HG03432 (cell line): ENCODE data around the gene CASD1.

Experiments
- ATAC-seq: cut with Tn5 transposase; IDR thresholded peaks from one replicate; pipeline ENCODE4 v1.9.1; 2021; ENCODE audit warnings: mild to moderate bottlenecking, moderate library complexity; ENCODE audit not compliant: unreplicated experiment

The CASD1 gene

DNA sequence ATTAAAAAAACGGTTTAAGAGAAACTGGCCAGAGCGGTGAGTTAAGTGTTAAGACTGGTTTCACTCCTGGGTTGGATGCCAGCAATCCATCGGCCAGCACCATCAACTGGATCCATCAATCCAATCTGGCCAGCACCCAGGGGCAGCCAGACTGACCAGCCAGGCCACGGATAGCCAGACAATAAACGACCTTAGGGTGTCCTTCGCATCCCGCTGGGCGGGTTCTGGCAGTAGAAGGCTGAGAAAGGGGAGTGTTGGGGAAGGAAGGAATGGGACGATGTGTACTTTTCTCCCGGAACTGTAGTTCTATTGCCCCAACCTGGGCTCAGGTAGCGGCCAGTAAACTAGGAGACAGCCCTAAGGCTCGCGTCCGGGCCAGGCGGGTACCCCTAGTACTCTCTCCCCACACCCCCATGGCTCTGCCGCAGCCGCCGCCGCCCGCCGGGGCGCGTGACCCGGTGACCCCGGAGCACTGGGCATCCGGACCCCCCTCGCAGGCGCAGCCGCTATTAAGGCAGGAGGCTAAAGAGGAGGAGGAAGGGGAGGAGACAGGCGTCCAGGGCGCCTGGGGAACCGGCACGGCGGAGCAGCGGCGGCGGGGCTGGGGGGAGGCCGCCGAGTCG is at the start of gene CASD1:
CASD1 (plus strand) TSS at position 546 of the 623 bp plus-strand sequence. CDS start 276 bp downstream, outside the sequence.
- peak; percentile 70 for ATAC-seq

DNA sequence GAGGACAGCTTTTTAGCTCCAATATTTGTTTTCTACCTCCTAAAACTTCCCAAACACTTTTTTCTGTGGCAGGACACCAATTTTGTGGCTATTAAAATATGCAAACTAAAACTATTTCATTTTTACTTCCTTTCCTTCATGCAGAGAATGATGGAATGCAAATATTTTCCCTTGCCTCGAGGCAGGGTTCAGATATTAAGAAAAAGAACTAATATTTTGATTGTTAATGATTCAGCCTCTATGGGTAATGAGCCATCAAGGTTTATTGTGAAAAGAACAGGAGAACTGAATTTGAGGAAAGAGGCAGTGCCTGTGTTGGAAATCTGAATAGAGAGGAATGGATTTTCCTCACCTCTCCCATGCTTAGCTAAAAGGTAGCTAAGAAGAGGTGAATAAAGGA is 43.1 kb upstream of the CASD1 start:
- ATAC-seq, result no peak

DNA sequence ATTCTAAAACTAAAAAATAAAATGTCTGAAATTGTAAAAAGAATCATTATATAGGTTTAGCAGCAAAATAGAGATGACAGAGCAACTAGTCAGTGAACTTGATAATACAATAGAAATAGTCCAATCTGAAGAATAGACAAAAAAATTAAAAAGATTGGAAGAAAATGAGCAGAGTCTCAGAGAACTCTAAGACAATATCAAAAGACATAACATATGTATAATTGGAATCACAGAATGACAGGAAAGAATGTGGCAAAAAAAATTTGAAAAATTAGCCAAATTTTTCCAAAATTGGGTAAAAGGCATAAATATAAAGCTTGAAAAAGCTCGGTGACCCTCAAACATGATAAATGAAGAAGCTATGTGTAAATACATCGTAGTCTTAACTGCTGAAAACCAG is 38.0 kb upstream of the CASD1 start:
- ATAC-seq, result no peak

DNA sequence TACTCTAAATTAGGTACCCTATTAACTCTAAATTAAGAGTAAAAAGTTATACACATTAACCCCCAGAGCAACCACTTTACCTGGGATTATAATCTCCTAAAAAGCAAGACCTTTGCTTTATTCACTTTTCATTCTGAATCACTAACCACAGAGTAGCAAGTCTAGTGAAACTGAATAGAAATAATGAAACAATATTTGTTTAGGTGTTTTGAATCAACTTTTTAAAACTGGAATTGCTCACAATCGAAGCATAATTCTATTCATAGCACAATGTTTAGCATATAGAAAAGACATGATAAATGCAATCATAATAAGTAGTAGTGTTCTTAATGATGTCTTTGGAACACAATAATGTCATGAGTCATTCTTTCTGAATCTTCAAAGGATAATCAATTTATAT is 37.0 kb upstream of the CASD1 start:
- peak; percentile 44 for ATAC-seq

DNA sequence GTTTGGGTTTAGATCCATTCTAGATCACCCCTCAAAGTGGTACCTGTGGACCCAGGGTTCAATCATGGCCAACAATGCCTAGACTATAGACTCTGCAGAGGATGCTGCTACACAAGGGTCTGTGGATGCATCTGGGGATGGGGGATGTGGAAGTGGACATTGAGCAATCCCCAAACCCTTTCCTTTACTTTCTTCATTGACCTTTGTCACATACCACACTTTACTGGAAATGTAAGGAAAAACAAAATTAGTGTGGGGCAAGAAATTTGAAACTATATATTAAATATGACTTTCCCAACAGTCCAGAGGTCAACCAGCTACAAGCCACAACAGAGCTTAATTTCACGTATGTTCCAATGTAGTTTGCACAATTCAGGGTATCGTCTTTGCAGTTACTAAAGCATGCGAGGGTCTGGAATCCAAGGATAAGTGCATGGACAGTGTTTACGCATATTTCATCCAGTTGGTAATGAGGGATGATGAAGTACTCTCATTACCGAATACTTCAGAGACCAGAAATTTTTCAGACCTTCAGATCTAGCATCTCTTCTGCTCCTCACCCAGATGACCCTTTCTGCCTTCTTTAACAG is 33.3 kb upstream of the CASD1 start:
- no peak for ATAC-seq

DNA sequence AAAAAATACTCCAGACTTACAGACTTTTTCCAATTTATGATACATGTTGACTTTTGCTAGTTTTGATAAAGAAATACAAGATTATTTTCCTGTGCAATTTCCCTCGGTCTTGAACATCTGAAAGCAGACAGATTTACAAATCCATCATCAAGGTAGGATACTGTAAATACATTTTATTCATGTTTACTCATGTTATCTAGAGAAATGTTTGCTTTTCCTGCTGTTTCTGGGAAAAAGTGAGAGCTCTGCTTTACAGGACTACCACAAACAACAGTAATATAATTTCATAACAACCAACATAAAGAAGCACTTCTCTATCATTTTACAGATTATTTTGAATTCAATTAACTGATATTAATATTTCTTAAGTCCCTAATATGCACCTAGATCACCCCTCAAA is 31.7 kb upstream of the CASD1 start:
- ATAC-seq, result no peak

DNA sequence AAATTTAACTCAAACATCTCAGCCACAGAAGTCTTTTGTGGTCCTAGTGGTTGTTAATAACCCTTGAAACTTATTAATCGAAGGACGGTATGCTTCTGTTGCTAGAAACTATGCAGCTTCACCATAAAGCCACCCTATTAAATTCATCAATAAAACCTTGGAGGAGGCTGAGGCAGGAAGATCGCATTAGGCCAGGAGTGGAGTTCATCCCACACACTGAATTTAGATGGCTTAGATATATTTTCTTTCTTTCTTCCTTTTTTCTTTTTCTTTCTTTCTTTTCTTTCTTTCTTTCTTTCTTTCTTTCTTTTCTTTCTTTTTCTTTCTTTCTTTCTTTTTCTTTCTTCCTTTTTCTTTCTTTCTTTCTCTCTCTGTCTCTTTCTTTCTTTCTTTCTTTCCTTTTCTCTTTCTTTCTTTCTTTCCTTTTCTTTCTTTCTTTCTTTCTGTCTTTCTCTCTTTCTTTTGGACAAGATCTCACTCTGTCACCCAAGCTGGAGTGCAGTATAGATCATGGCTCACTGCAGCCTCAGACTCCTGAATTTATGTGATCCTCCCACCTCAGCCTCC is 30.9 kb upstream of the CASD1 start:
- no peak for ATAC-seq

DNA sequence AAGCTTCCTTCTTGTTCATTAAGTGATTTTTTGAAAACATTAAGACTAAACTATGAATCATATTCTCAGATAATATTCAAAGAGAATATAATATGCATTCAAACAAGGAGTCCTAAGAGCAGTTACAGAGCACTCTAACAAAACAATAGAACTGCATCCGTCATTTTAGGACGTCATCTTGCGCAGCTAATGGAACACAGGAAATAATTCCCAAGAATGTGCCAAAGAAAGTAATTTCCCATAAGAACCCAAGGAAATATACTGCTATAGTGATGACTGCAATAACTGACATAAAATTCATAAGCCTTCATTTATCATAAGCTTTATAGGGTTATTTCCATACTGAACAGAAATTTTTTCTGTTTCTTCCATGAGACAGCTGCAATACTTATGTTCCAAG is 28.3 kb upstream of the CASD1 start:
- ATAC-seq, result no peak

DNA sequence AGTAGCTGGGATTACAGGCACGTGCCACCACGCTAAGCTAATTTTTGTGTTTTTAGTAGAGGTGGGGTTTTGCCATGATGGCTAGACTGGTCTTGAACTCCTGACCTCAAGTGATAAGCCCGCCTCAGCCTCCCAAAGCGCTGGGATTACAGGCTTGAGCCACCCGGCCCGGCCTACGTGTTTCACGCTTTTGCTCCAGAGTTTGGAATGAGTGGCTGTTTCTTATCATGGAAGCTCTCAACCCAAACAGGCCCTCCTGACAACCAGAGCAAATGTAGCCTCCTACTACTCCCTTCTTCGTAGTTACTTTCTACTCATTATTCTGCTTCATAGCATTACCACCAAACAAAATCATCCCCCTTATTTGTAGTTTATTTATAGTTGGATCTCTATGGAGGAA is 26.8 kb upstream of the CASD1 start:
- no peak for ATAC-seq

DNA sequence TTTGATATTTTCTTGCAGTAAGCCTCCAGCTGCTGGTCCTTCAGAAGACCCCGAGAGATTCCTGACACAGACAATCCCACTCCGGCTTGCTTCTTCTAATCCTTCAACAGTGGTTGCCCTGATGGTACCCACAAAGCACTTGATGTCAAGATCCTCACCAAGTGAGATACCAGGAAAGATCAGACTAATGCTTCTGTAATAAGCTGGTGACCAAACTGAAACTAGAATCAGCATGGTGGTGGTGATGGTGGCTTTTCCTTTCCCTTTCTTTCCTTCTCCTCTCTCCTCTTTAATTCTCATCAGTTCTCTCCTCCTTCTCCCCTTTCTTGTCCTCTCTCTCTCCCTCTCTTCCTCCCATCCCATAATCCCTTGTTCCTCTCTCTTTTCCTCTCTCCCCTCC is 25.8 kb upstream of the CASD1 start:
- no peak for ATAC-seq

DNA sequence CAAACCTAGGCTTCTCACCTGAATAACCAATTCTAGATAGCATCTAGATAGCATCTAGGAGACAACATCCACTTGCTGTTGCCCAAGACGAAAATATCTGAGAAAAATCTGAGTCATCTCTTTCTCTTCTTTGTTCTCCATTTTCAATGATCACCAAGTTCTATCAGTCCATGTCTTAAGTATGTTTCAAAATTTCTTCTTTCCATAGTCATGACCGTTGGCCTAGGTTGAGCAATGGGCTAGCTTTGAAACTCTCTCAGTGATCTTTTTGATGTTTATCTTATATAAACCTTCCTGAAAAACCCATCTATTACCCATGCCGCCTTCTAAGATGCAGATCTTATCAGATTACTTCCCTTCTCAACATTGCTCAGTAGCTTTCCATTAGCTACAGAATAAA is 23.4 kb upstream of the CASD1 start:
- peak; percentile 42 for ATAC-seq

DNA sequence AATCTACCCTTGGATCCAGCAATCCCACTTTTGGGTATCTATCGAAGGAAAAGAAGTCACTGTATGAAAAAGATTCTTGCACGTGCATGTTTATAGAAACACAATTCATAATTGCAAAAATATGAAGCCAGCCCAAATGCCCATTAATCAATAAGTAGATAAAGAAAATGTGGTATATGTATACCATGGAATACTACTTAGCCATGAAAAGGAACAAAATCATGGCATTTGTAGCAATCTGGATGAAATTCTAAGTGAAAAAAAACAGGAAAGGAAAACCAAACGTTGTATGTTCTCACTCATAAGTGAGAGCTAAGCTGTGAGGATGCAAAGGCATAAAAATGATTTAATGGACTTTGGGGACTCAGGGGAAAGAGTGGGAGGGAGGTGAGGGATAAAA is 18.2 kb upstream of the CASD1 start:
- ATAC-seq, result no peak

DNA sequence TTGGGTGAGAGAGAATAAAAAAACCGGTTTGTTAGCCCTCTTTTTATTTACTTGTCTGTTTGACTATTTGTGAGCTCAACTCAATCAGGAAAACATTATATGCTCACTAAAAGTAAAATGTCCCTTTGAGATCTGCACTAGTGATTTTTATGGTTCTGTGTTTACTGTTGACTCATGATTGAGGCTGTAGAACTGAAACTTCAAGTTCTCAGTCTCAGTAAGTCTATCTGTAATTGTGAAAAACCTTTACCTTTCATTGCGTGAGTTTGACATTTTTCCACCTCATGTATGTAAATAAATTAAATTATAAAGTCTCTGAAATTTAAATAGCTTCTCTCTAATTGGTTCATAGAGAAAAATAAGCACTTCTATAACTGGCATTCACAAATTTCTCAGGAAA is 17.0 kb upstream of the CASD1 start:
- ATAC-seq, result peak; percentile 99

DNA sequence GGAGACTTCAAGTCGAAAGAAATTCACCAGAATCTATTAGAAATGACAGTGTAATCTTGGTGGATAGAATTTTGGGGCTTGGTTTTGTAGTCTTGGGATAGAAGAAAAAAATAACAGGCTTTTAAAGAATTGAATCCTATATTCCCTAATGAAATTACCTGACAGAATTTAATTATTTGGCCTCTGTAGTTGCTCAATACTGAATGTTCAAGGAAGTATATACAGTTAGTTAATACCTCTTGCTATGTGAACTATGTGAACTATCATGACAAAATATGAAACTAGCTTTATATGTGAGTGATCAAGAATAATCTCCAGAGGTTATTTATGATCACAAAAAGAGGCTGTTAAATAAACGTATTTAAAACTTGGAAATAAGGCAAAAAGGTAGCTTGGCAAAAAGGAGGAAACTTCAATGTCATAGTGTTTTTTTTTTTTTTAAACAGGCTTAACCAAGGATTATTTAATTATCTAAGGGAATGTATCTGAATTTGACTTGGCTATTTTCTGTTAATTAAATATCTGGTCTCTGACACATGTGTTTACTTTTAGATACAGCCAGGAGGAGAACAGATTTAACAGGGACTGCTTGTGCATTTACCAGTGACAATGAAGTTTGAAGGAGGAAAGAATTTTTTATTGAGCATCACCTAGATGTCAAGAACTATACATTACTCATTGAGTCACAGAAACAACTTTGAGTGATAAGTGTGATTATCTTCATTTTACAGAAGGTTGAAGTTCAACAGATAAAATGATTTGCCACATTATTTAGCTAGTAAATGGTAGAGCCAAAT is 11.5 kb upstream of the CASD1 start:
- ATAC-seq, result no peak

DNA sequence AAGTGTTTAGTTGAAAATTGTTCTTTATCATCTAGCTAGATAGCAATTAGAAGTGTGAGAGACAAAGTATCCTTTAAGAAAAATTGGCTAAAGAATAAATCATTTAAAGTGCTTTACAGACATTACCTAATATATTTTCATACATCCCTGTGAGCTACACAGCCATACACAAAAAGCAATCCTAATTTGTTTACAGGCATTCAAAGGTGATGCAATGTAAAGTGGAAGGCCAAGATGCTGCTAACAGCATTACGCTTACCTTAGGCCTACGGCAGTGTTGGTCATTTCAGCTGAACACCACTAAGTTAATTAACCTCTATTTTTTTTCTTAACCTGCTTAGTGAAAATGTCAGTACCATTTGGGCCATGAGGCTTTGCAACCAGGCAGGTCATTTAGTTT is 10.7 kb upstream of the CASD1 start:
- ATAC-seq, result no peak

DNA sequence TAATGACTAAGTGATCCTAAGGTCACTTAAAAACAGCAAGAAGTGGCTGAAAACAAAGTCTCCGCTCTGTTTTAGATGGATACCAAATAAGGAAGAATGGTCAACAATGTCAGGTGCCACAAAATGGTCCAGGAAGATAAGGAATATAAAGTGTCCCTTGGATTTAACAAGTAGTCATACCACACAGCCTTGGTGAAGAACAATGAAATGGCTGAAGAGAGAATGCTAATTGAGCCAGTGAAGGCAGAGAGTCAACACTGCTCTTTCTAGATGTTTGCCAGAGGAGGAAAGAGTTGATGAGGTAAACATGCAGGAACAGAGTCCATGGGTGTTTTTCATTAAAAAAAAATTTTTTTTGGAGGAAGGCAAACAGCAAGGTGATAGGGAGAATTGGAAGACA is 2.1 kb upstream of the CASD1 start:
- ATAC-seq, result no peak

DNA sequence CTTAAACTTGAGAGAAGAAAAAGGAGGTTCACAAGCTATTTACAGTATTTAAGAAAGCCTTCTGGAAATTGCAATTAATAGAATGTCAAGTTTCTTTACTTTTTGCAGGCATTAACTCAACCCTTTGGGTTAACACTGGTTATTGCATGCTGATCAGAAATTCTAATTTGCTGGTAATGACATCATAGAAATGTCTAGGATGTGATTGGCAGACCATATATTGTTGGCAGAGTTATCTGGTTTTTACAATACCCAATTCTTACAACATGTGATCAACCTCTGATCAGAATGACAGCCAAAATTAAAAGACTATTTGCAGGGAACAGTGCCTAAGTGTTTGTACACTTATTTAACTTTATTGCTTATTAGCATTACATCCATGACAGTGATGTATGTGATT is 1.6 kb upstream of the CASD1 start:
- no peak for ATAC-seq

DNA sequence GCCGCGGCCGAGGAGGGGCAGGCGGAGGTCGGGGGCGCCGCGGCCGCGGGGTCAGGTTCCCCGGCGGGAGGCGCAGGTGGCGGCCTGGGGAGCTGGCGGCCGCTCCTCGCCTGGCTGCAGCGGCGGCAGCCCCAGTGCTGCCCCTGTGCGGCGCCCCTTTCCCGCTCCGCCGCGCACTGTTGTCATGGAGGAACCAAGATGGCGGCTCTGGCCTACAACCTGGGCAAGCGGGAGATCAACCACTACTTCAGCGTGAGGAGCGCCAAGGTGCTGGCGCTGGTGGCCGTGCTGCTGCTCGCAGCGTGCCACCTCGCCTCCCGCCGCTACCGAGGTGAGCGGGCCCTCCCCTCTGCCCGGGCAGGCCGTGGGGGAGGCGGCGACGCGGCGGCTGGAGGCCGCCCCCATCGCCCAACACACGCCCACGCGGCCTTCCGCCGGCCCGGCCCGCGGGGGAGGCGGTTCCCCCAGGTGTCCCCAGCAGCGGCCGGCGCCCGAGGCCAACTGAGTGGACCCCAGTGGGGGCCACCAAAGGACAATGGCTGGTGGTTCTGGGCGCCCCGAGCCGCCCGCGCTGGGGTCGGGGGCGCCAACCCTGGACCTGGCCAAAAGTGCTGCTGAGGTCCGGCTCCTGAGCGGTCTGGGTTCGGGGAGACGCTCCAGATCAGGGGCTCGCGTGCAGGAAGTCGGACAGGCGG is 425 bp downstream of the CASD1 start:
- ATAC-seq, result peak; percentile 76

DNA sequence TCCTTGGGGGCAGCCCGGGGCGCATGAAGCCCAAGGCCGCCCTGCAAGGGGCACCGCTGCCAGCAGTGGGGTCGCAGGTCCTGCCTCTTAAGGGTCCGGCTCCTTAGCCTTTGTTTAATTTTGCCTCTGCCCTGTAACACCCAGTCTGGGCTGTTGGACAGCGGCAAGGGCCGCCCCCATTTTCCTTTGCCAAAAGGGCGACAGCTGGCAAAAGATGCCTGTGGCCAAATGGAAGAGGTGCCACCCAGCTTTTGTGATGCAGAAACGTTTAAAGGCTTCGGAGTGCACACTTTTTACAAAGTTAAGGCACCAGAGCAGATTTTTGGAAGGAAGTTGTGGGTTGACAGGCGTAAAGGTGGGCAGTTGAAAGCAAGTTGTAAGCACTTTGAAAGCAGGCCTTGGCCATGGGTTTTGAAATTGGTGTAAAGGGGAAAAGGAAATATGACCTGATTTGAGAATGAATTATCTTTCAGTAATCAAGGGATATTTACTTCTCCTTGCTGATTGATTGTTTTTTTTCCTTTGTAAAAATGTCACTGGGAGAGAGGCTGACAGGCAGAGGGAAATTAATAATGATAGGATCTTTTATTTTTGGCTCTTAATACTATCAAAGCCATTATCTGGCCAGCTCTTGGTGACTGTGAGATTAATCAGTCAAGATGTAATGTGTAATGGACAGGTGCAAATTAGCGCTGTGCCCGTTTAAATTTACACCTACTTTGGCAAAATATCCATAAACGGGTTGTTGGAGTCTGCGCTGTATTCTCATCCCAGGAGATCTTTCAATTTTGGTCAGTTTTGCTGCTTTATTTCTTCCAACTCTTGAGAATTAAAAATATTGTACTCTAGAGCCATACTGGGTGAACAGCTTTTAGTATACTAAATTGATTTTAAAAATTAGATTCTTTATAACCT is 1.2 kb downstream of the CASD1 start:
- ATAC-seq, result peak; percentile 23

DNA sequence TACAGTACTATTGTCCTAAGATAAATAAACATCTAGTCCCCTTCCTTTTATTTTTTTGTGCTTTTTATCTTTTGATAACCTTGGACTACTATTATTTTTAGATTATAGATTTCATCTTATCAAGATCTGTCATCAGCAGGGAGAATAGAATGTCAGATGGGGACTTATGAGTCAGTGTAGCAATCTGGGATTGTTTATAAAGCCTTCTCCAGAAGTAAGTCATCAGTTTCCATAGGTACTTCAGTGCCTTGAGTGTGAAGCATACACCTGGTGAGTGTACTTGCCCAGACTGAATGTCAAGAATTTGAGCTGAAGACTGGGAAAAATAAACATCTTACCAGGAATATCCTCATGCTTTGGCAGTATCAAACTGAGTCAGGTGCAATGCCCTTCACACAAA is 2.1 kb downstream of the CASD1 start:
- no peak for ATAC-seq
